Neural cell (in vitro differentiated cells): ENCODE results near the gene CBLB.

ENCODE experiments used
- CTCF ChIP-seq: fragments of 450-650 bp; IDR thresholded peaks from 2 replicates; pipeline ENCODE4 v1.5.1; 2014; ENCODE audit warnings: antibody characterized with exemption, mild to moderate bottlenecking, moderate library complexity; ENCODE audit not compliant: poor library complexity, severe bottlenecking
- POLR2AphosphoS5 ChIP-seq: IDR thresholded peaks from 2 replicates; pipeline ENCODE4 v1.6.1; 2012
- RAD21 ChIP-seq: fragments of 450-650 bp; conservative IDR thresholded peaks from 2 replicates; pipeline ENCODE4 v1.6.1; 2014; ENCODE audit warnings: antibody characterized with exemption, mild to moderate bottlenecking, moderate library complexity
- SMC3 ChIP-seq: fragments of 450-650 bp; conservative IDR thresholded peaks from 2 replicates; pipeline ENCODE4 v1.6.1; 2014; ENCODE audit warnings: antibody characterized with exemption, mild to moderate bottlenecking, moderate library complexity; ENCODE audit not compliant: poor library complexity

GRCh38 chr3:105611304-105612192 lies 257.3 kb downstream of the CBLB start:
- TF ChIP-seq CTCF, result no peak
- no peak for TF ChIP-seq POLR2AphosphoS5
- TF ChIP-seq SMC3, result no peak
- no peak for TF ChIP-seq RAD21
